Neural cell (in vitro differentiated cells): ENCODE measurements around the gene TNNT2. TPM values are rescaled to one million over a fixed set of nuclear protein-coding genes. Genes with fewer than 3 reads are reported as not detected.

ENCODE experiments used
- H2AFZ ChIP-seq: fragments of 200-600, 300-800 bp; sonication (generic), shearing (Covaris generic); 2 replicates; pipeline ENCODE4 v1.6.0; 2014; ENCODE audit warnings: low read depth, mild to moderate bottlenecking, antibody characterized with exemption, low read length, moderate library complexity
- H3F3A ChIP-seq: fragments of 200-600 bp; shearing (Covaris generic); 2 replicates; pipeline ENCODE4 v1.6.1; 2016; ENCODE audit warnings: mild to moderate bottlenecking, moderate library complexity, mixed read lengths, antibody characterized with exemption, low read length; ENCODE audit not compliant: insufficient read depth, poor library complexity, severe bottlenecking
- H3K27ac ChIP-seq: fragments of 200-600, 300-800 bp; sonication (generic), shearing (Covaris generic); 2 replicates; pipeline ENCODE4 v1.5.1; 2014; ENCODE audit warnings: mild to moderate bottlenecking, low read length, moderate library complexity
- H3K27me3 ChIP-seq: fragments of 300-800, 200-600 bp; sonication (generic), shearing (Covaris generic); 2 replicates; pipeline ENCODE4 v1.6.0; 2014; ENCODE audit warnings: mild to moderate bottlenecking, low read depth, low read length, moderate library complexity; ENCODE audit not compliant: insufficient read depth
- H3K36me3 ChIP-seq: fragments of 300-800, 200-600 bp; sonication (generic), shearing (Covaris generic); 2 replicates; pipeline ENCODE4 v1.5.1; 2014; ENCODE audit warnings: mild to moderate bottlenecking, antibody characterized with exemption, low read length, moderate library complexity; ENCODE audit not compliant: insufficient read depth
- H3K4me2 ChIP-seq: fragments of 300-800, 200-600 bp; sonication (generic), shearing (Covaris generic); 2 replicates; pipeline ENCODE4 v1.6.0; 2014; ENCODE audit warnings: mild to moderate bottlenecking, low read length
- H3K4me3 ChIP-seq: fragments of 300-800, 200-600 bp; sonication (generic), shearing (Covaris generic); 2 replicates; pipeline ENCODE4 v1.5.1; 2014; ENCODE audit warnings: mild to moderate bottlenecking, low read length, moderate library complexity
- H3K79me2 ChIP-seq: fragments of 200-600 bp; shearing (Covaris generic); replicated peaks from 2 replicates; pipeline ENCODE4 v1.6.0; 2014; ENCODE audit warnings: mild to moderate bottlenecking, low read length, moderate library complexity; ENCODE audit not compliant: insufficient read depth
- H3K9ac ChIP-seq: fragments of 300-800, 200-600 bp; sonication (generic), shearing (Covaris generic); 2 replicates; pipeline ENCODE4 v1.6.1; 2016; ENCODE audit warnings: mild to moderate bottlenecking, low read length, mixed read lengths
- H3K9me2 ChIP-seq: fragments of 200-600 bp; shearing (Covaris generic); 2 replicates; pipeline ENCODE4 v1.6.1; 2016; ENCODE audit warnings: mild to moderate bottlenecking, low read length, mixed read lengths; ENCODE audit not compliant: insufficient read depth
- H3K9me3 ChIP-seq: fragments of 200-600, 300-800 bp; sonication (generic), shearing (Covaris generic); 2 replicates; pipeline ENCODE4 v1.6.1; 2016; ENCODE audit warnings: mild to moderate bottlenecking, mixed run types, low read length, moderate library complexity, mixed read lengths
- H4K20me1 ChIP-seq: fragments of 200-600 bp; shearing (Covaris generic); 2 replicates; pipeline ENCODE4 v1.6.1; 2016; ENCODE audit warnings: mild to moderate bottlenecking, mixed run types; ENCODE audit not compliant: insufficient read depth
- CTCF ChIP-seq: fragments of 450-650 bp; IDR thresholded peaks from 2 replicates; pipeline ENCODE4 v1.5.1; 2014; ENCODE audit warnings: antibody characterized with exemption, mild to moderate bottlenecking, moderate library complexity; ENCODE audit not compliant: poor library complexity, severe bottlenecking
- EP300 ChIP-seq: fragments of 450-650 bp; conservative IDR thresholded peaks from 2 replicates; pipeline ENCODE4 v1.6.1; 2014; ENCODE audit warnings: antibody characterized with exemption, mild to moderate bottlenecking, moderate library complexity; ENCODE audit not compliant: poor library complexity, severe bottlenecking
- EZH2 ChIP-seq: fragments of 200-600, 300-800 bp; shearing (Covaris generic), sonication (generic); IDR thresholded peaks from 2 replicates; pipeline ENCODE4 v1.6.1; 2014; ENCODE audit warnings: antibody characterized with exemption, low read length, borderline replicate concordance, mild to moderate bottlenecking; ENCODE audit not compliant: insufficient read depth, poor library complexity, severe bottlenecking
- MXI1 ChIP-seq: fragments of 450-650 bp; conservative IDR thresholded peaks from 2 replicates; pipeline ENCODE4 v1.6.1; 2014; ENCODE audit warnings: antibody characterized with exemption, mild to moderate bottlenecking; ENCODE audit not compliant: poor library complexity, severe bottlenecking
- POLR2AphosphoS5 ChIP-seq: IDR thresholded peaks from 2 replicates; pipeline ENCODE4 v1.6.1; 2012
- RAD21 ChIP-seq: fragments of 450-650 bp; conservative IDR thresholded peaks from 2 replicates; pipeline ENCODE4 v1.6.1; 2014; ENCODE audit warnings: antibody characterized with exemption, mild to moderate bottlenecking, moderate library complexity
- SMC3 ChIP-seq: fragments of 450-650 bp; conservative IDR thresholded peaks from 2 replicates; pipeline ENCODE4 v1.6.1; 2014; ENCODE audit warnings: antibody characterized with exemption, mild to moderate bottlenecking, moderate library complexity; ENCODE audit not compliant: poor library complexity
- TAF1 ChIP-seq: IDR thresholded peaks from 2 replicates; pipeline ENCODE4 v1.6.1; 2012; ENCODE audit warnings: low read depth
- polyA plus RNA-seq: library from polyadenylated mRNA; depleted of rRNA; stranded (reverse); fragments of >200 nt; gene quantifications from 2 replicates; pipeline ENCODE4 v1.2.3, GENCODE V29; 2014
- TF ChIP-seq, protein P1 (sequence below): IDR thresholded peaks from 2 replicates; pipeline ENCODE4 v1.6.1; 2012; ENCODE audit warnings: borderline replicate concordance

TNNT2 gene
- polyA plus RNA-seq, 1 donor from 2014 or later = not detected

DNA sequence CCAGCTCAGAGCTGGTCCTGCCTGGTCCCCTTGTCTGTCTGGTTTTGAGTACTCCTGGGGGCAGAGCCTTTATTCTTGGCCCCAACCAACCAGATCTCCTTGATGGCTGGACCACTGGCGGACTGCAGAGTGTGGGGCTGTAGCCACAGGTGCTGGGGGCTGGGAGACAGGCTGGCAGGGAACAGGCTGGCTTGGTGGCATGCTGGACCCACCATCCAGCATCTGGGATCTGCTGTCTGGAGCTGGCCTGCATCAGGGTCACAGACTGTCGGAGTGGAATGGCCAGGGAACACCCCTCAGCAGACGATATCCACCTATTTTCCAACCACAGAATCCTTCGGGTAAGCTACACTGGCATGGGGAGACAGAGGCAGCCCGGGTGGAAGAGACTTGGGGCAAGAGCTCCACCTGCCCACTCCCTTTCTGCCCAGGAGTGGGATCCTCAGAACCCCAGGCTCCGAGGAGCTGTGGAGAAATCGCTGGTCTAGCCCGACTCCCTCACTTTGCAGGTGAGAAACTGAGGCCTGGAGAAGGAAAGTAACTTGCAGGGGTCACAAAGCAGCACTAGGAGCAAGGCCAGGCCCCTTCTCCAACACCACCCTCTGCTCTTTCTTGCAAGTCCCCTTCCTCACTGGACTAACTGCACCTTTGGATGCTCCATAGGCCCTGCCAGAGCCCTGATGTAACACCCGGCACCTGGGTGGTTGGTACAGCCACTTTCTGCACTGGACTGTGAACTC lies 40.6 kb downstream of the TNNT2 start:
- H3K9me3 ChIP-seq = no peaks in the 10 kb centered on the region
- H3K27me3 ChIP-seq = no peaks in the 10 kb centered on the region
- no peaks in the 10 kb centered on the region for H3K79me2 ChIP-seq
- H3F3A ChIP-seq = no peaks in the 10 kb centered on the region
- no peaks in the 10 kb centered on the region for H3K9me2 ChIP-seq
- TF ChIP-seq CTCF (no peak), EP300 (no peak), MXI1 (no peak), EZH2 (no peak), SMC3 (no peak), POLR2AphosphoS5 (no peak), TAF1 (no peak), RAD21 (no peak)
- TF ChIP-seq, protein P1, sequence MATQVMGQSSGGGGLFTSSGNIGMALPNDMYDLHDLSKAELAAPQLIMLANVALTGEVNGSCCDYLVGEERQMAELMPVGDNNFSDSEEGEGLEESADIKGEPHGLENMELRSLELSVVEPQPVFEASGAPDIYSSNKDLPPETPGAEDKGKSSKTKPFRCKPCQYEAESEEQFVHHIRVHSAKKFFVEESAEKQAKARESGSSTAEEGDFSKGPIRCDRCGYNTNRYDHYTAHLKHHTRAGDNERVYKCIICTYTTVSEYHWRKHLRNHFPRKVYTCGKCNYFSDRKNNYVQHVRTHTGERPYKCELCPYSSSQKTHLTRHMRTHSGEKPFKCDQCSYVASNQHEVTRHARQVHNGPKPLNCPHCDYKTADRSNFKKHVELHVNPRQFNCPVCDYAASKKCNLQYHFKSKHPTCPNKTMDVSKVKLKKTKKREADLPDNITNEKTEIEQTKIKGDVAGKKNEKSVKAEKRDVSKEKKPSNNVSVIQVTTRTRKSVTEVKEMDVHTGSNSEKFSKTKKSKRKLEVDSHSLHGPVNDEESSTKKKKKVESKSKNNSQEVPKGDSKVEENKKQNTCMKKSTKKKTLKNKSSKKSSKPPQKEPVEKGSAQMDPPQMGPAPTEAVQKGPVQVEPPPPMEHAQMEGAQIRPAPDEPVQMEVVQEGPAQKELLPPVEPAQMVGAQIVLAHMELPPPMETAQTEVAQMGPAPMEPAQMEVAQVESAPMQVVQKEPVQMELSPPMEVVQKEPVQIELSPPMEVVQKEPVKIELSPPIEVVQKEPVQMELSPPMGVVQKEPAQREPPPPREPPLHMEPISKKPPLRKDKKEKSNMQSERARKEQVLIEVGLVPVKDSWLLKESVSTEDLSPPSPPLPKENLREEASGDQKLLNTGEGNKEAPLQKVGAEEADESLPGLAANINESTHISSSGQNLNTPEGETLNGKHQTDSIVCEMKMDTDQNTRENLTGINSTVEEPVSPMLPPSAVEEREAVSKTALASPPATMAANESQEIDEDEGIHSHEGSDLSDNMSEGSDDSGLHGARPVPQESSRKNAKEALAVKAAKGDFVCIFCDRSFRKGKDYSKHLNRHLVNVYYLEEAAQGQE = no peak
- H2AFZ ChIP-seq = no peak overlapping the region
- no peaks in the 10 kb centered on the region for H3K36me3 ChIP-seq
- no peak overlapping the region for H3K9ac ChIP-seq
- H4K20me1 ChIP-seq = no peaks in the 10 kb centered on the region
- no peak overlapping the region for H3K4me3 ChIP-seq
- no peak overlapping the region for H3K27ac ChIP-seq
- no peak overlapping the region for H3K4me2 ChIP-seq

- TF ChIP-seq EP300 = no peak
- no peak for TF ChIP-seq POLR2AphosphoS5
- TF ChIP-seq, protein P1 = no peak
- TF ChIP-seq CTCF = no peak
- TF ChIP-seq RAD21 = no peak
- no peak for TF ChIP-seq SMC3
- no peak for TF ChIP-seq EZH2
- TF ChIP-seq MXI1 = no peak
- TF ChIP-seq TAF1 = no peak
- Histone ChIP-seq H3K4me2 (no peak overlapping the region), H3K79me2 (no peaks in the 10 kb centered on the region), H3K9me3 (no peaks in the 10 kb centered on the region), H3K27me3 (no peaks in the 10 kb centered on the region), H4K20me1 (no peaks in the 10 kb centered on the region), H3K4me3 (no peak overlapping the region), H3K9ac (no peak overlapping the region), H3K9me2 (no peaks in the 10 kb centered on the region), H3F3A (no peaks in the 10 kb centered on the region), H3K36me3 (no peaks in the 10 kb centered on the region), H3K27ac (no peak overlapping the region), H2AFZ (no peak overlapping the region)
These were observed 41.6 kb downstream of the TNNT2 start for GRCh38 chr1:201335901-201336300.
